Measurements from ENCODE around the gene SDS.

Gene SDS

GRCh38 chr12:113402586-113403260 is 964 bp downstream of the SDS start:
- H3K4me3 ChIP-seq (ENCODE audit: low read depth, low read length), result no peak overlapping the region
- DNase-seq (ENCODE audit: low read depth), result no peak

- no peak for DNase-seq (ENCODE audit: low read depth)
- H3K4me3 ChIP-seq (ENCODE audit: low read depth, low read length), result no peak overlapping the region
These were observed 2.4 kb downstream of the SDS start for GRCh38 chr12:113401066-113402000.

- no peak for DNase-seq (ENCODE audit: low read depth)
- no peak overlapping the region for H3K4me3 ChIP-seq (ENCODE audit: low read depth, low read length)
These were observed 3.3 kb downstream of the SDS start for GRCh38 chr12:113400362-113400761.

- no peak overlapping the region for H3K4me3 ChIP-seq (ENCODE audit: low read depth, low read length)
- no peak for DNase-seq (ENCODE audit: low read depth)
These were observed 4.2 kb downstream of the SDS start for GRCh38 chr12:113399490-113399889.

- H3K4me3 ChIP-seq (ENCODE audit: low read depth, low read length), result no peak overlapping the region
- no peak for DNase-seq (ENCODE audit: low read depth)
These were observed 5.1 kb downstream of the SDS start for GRCh38 chr12:113398346-113399290.

GRCh38 chr12:113397497-113398197 is 6.0 kb downstream of the SDS start:
- no peak overlapping the region for H3K4me3 ChIP-seq (ENCODE audit: low read depth, low read length)
- DNase-seq (ENCODE audit: low read depth), result no peak

- DNase-seq (ENCODE audit: low read depth), result no peak
- H3K4me3 ChIP-seq (ENCODE audit: low read depth, low read length), result no peak overlapping the region
These were observed 6.7 kb downstream of the SDS start for GRCh38 chr12:113396828-113397496.

GRCh38 chr12:113396200-113396599 is 7.5 kb downstream of the SDS start:
- DNase-seq (ENCODE audit: low read depth), result no peak
- H3K4me3 ChIP-seq (ENCODE audit: low read depth, low read length), result no peak overlapping the region

GRCh38 chr12:113395119-113395518 is 8.6 kb downstream of the SDS start:
- H3K4me3 ChIP-seq (ENCODE audit: low read depth, low read length), result no peak overlapping the region
- no peak for DNase-seq (ENCODE audit: low read depth)

- no peak for DNase-seq (ENCODE audit: low read depth)
These were observed 9.9 kb downstream of the SDS start for GRCh38 chr12:113393749-113394148.

GRCh38 chr12:113392988-113393579 is 10.6 kb downstream of the SDS start:
- DNase-seq (ENCODE audit: low read depth), result no peak
- no peak overlapping the region for H3K4me3 ChIP-seq (ENCODE audit: low read depth, low read length)

More at GRCh38 chr12:113393749-113394148, 9.9 kb downstream of the SDS start:
- no peak overlapping the region for H3K4me3 ChIP-seq (ENCODE audit: low read depth, low read length)

GRCh38 chr12:113392520-113392919 is 11.2 kb downstream of the SDS start:
- no peak overlapping the region for H3K4me3 ChIP-seq (ENCODE audit: low read depth, low read length)
- no peak for DNase-seq (ENCODE audit: low read depth)

GRCh38 chr12:113391650-113392337 is 11.9 kb downstream of the SDS start:
- no peak for DNase-seq (ENCODE audit: low read depth)
- no peak overlapping the region for H3K4me3 ChIP-seq (ENCODE audit: low read depth, low read length)

GRCh38 chr12:113391145-113391544 is 12.5 kb downstream of the SDS start:
- no peak overlapping the region for H3K4me3 ChIP-seq (ENCODE audit: low read depth, low read length)
- no peak for DNase-seq (ENCODE audit: low read depth)

GRCh38 chr12:113390064-113391043 is 13.3 kb downstream of the SDS start:
- H3K4me3 ChIP-seq (ENCODE audit: low read depth, low read length), result no peak overlapping the region
- no peak for DNase-seq (ENCODE audit: low read depth)

GRCh38 chr12:113388351-113388750 is 15.3 kb downstream of the SDS start:
- no peak overlapping the region for H3K4me3 ChIP-seq (ENCODE audit: low read depth, low read length)
- no peak for DNase-seq (ENCODE audit: low read depth)

- H3K4me3 ChIP-seq (ENCODE audit: low read depth, low read length), result no peak overlapping the region
- no peak for DNase-seq (ENCODE audit: low read depth)
These were observed 16.1 kb downstream of the SDS start for GRCh38 chr12:113387631-113388030.

All from skeletal muscle cell (primary cell).